DOHH2 (cell line): ENCODE results near the gene FAM89B.

Experiments used
- H3F3A ChIP-seq: fragments of 200-600 bp; sonication (generic), shearing (Covaris generic); 2 replicates; pipeline ENCODE4 v1.6.0; 2016; ENCODE audit warnings: antibody characterized with exemption, mild to moderate bottlenecking; ENCODE audit not compliant: control insufficient read depth, insufficient read depth
- H3K27ac ChIP-seq: fragments of 200-600 bp; sonication (generic); 2 replicates; pipeline ENCODE4 v1.5.1; 2014; ENCODE audit warnings: low read depth, mild to moderate bottlenecking, low read length, moderate library complexity
- H3K27me3 ChIP-seq: fragments of 200-600 bp; sonication (generic); 2 replicates; pipeline ENCODE4 v1.6.1; 2014; ENCODE audit warnings: mild to moderate bottlenecking, low read length, mixed read lengths; ENCODE audit not compliant: control insufficient read depth
- H3K36me3 ChIP-seq: fragments of 200-600 bp; sonication (generic); 2 replicates; pipeline ENCODE4 v1.6.1; 2014; ENCODE audit warnings: mild to moderate bottlenecking, low read length, moderate library complexity, mixed read lengths; ENCODE audit not compliant: control insufficient read depth
- H3K4me1 ChIP-seq: fragments of 200-600 bp; sonication (generic); 2 replicates; pipeline ENCODE4 v1.6.1; 2014; ENCODE audit warnings: mild to moderate bottlenecking, low read length, mixed read lengths; ENCODE audit not compliant: control insufficient read depth
- H3K4me2 ChIP-seq: fragments of 200-600 bp; sonication (generic); 2 replicates; pipeline ENCODE4 v1.6.0; 2014; ENCODE audit warnings: mild to moderate bottlenecking, low read length, moderate library complexity
- H3K4me3 ChIP-seq: fragments of 200-600 bp; sonication (generic); 2 replicates; pipeline ENCODE4 v1.5.1; 2014; ENCODE audit warnings: mild to moderate bottlenecking, low read length, mixed read lengths
- H3K79me2 ChIP-seq: fragments of 200-600 bp; sonication (generic); 2 replicates; pipeline ENCODE4 v1.6.1; 2014; ENCODE audit warnings: mild to moderate bottlenecking, low read length, mixed read lengths; ENCODE audit not compliant: control insufficient read depth
- H3K9me2 ChIP-seq: fragments of 200-600 bp; sonication (generic); replicated peaks from 2 replicates; pipeline ENCODE4 v1.6.1; 2014; ENCODE audit warnings: mild to moderate bottlenecking, low read length, mixed read lengths; ENCODE audit not compliant: control insufficient read depth
- H3K9me3 ChIP-seq: fragments of 200-600 bp; sonication (generic); 2 replicates; pipeline ENCODE4 v1.6.1; 2014; ENCODE audit warnings: antibody characterized with exemption, low read length, mixed read lengths; ENCODE audit not compliant: control insufficient read depth, insufficient read depth
- H4K20me1 ChIP-seq: fragments of 200-600 bp; sonication (generic); 2 replicates; pipeline ENCODE4 v1.6.0; 2014; ENCODE audit warnings: low read depth, mild to moderate bottlenecking, antibody characterized with exemption, low read length, moderate library complexity; ENCODE audit not compliant: control insufficient read depth, insufficient read depth
- CTCF ChIP-seq: fragments of 200-600 bp; sonication (generic); IDR thresholded peaks from one replicate; pipeline ENCODE4 v1.5.1; 2014; ENCODE audit warnings: antibody characterized with exemption, mild to moderate bottlenecking, low read depth, low read length; ENCODE audit not compliant: poor library complexity, severe bottlenecking
- EZH2phosphoT487 ChIP-seq: fragments of 200-600 bp; sonication (generic); IDR thresholded peaks from 2 replicates; pipeline ENCODE4 v1.6.1; 2017; ENCODE audit warnings: borderline replicate concordance, mild to moderate bottlenecking, antibody characterized with exemption, low read length, moderate library complexity, mixed read lengths

FAM89B gene

GRCh38 chr11:65574811-65575567, 2.7 kb downstream of the FAM89B start:
- TF ChIP-seq CTCF (no peak), EZH2phosphoT487 (no peak)
- peaks cover 43% of the 10 kb centered on the region for H3K79me2 ChIP-seq

GRCh38 chr11:65575568-65576231, 3.4 kb downstream of the FAM89B start, which contains the start of gene EHBP1L1:
TSS of gene EHBP1L1 (plus strand) at chr11:65576053. CDS start at chr11:65576303, 250 bp downstream.
- no peak for TF ChIP-seq CTCF
- TF ChIP-seq EZH2phosphoT487 = no peak
- Histone ChIP-seq H3K4me2 (peak within 1 kb of the TSS; percentile 87), H3K27ac (peak within 1 kb of the TSS; percentile 90), H3F3A (peaks cover 20% of the 10 kb centered on the region), H4K20me1 (0 out of 2 replicates have a peak, but pooled peaks cover 2% of the 10 kb centered on the region), H3K4me1 (peaks cover 55% of the 10 kb centered on the region), H3K4me3 (peak within 1 kb of the TSS; percentile 86), H3K27me3 (no peaks in the 10 kb centered on the region), H3K9me2 (no peaks in the 10 kb centered on the region), H3K36me3 (peaks cover 16% of the 10 kb centered on the region), H3K79me2 (peaks cover 39% of the 10 kb centered on the region), H3K9me3 (no peaks in the 10 kb centered on the region)

More at GRCh38 chr11:65574811-65575567, 2.7 kb downstream of the FAM89B start:
- Histone ChIP-seq H3K9me3 (no peaks in the 10 kb centered on the region), H3F3A (peaks cover 20% of the 10 kb centered on the region), H3K36me3 (peaks cover 15% of the 10 kb centered on the region), H4K20me1 (0 out of 2 replicates have a peak, but pooled peaks cover 2% of the 10 kb centered on the region), H3K4me1 (peaks cover 55% of the 10 kb centered on the region), H3K9me2 (no peaks in the 10 kb centered on the region), H3K4me2 (peak overlapping the region; percentile 87), H3K27me3 (no peaks in the 10 kb centered on the region), H3K27ac (peak overlapping the region; percentile 90), H3K4me3 (peak overlapping the region; percentile 86)

GRCh38 chr11:65576232-65576866, 4.0 kb downstream of the FAM89B start:
- Histone ChIP-seq H3K36me3 (peaks cover 18% of the 10 kb centered on the region), H3F3A (peaks cover 20% of the 10 kb centered on the region), H3K9me3 (no peaks in the 10 kb centered on the region), H3K4me2 (peak overlapping the region; percentile 87), H3K4me1 (peaks cover 51% of the 10 kb centered on the region), H3K27me3 (no peaks in the 10 kb centered on the region), H3K4me3 (peak overlapping the region; percentile 86), H3K79me2 (peaks cover 32% of the 10 kb centered on the region), H3K27ac (peak overlapping the region; percentile 35), H3K9me2 (no peaks in the 10 kb centered on the region), H4K20me1 (0 out of 2 replicates have a peak, but pooled peaks cover 2% of the 10 kb centered on the region)
- no peak for TF ChIP-seq CTCF
- no peak for TF ChIP-seq EZH2phosphoT487
